Activated naive CD4-positive, alpha-beta T cell treated with anti-CD3 and anti-CD28 coated beads for 36 hours (primary cell): ENCODE data around the gene GNAT3. TPM values are rescaled to one million over a fixed set of nuclear protein-coding genes. Genes with fewer than 3 reads are reported as not detected.

Experiments used
- total RNA-seq, 2 experiments: library from RNA; stranded (reverse); gene quantifications; one replicate each; pipeline ENCODE4 v1.2.3, GENCODE V29; 2021

GNAT3 gene
- total RNA-seq, 2 experiments from 2014 or later: not detected

Other genes with a start within 250 kb of the GNAT3 start
- gene CD36, start 126.6 kb upstream of the GNAT3 start, total RNA-seq: not detected